GM19372 (cell line): ENCODE results near the gene SEMA7A.

Experiments
- ATAC-seq: cut with Tn5 transposase; IDR thresholded peaks from one replicate; pipeline ENCODE4 v1.9.1; 2021; ENCODE audit warnings: mild to moderate bottlenecking, low read depth, moderate library complexity; ENCODE audit not compliant: unreplicated experiment

Gene SEMA7A

GRCh38 chr15:74432271-74432967 is 1.3 kb downstream of the SEMA7A start:
- no peak for ATAC-seq

GRCh38 chr15:74431645-74432044 is 2.1 kb downstream of the SEMA7A start:
- no peak for ATAC-seq

- ATAC-seq, result no peak
Measured at GRCh38 chr15:74431116-74431515, 2.6 kb downstream of the SEMA7A start.

- no peak for ATAC-seq
Measured at GRCh38 chr15:74430510-74430951, 3.2 kb downstream of the SEMA7A start.

- no peak for ATAC-seq
Measured at GRCh38 chr15:74429781-74430400, 3.9 kb downstream of the SEMA7A start.

- no peak for ATAC-seq
Measured at GRCh38 chr15:74428970-74429780, 4.6 kb downstream of the SEMA7A start.

- ATAC-seq, result no peak
Measured at GRCh38 chr15:74428442-74428787, 5.3 kb downstream of the SEMA7A start.

GRCh38 chr15:74427607-74428441 is 5.9 kb downstream of the SEMA7A start:
- ATAC-seq, result no peak

- no peak for ATAC-seq
Measured at GRCh38 chr15:74426404-74427281, 7.1 kb downstream of the SEMA7A start.

- no peak for ATAC-seq
Measured at GRCh38 chr15:74425630-74426029, 8.1 kb downstream of the SEMA7A start.

GRCh38 chr15:74424901-74425528 is 8.7 kb downstream of the SEMA7A start:
- ATAC-seq, result no peak

GRCh38 chr15:74423431-74424257 is 10.1 kb downstream of the SEMA7A start:
- ATAC-seq, result no peak

GRCh38 chr15:74422652-74423430 is 10.9 kb downstream of the SEMA7A start:
- ATAC-seq, result no peak

GRCh38 chr15:74422265-74422651 is 11.5 kb downstream of the SEMA7A start:
- ATAC-seq, result no peak

GRCh38 chr15:74421302-74422245 is 12.2 kb downstream of the SEMA7A start:
- ATAC-seq, result no peak

GRCh38 chr15:74420193-74420905 is 13.4 kb downstream of the SEMA7A start:
- ATAC-seq, result no peak
